NCI-H187 treated with DMSO at 0.1 percent for 48 hours (cell line): Measurements from ENCODE around the gene ZBTB33.

Source experiments
- DNase-seq: peaks from one replicate; lab custom pipeline; 2025; lab: John Stamatoyannopoulos, UW

Gene ZBTB33

DNA sequence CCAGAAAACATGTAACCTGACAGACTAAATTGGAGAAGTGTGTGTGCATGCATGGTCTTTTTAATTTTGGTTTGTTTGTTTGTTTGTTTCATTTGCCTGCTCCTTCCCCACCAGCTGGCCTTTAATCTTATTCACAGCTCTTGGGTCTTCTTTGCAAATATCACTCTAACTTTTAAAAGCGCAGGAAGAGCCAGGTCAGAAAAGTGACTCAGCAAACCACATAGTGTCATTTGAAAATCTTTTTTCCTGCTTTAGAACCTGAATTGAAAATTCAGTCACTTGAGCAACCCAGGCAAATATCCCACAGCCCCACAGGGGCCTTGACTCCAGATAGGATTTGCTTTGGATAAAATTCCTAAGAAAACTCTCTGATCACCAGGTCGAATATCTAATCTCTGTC lies 56.0 kb downstream of the ZBTB33 start:
- no peak for DNase-seq
